Panc1 (cell line): ENCODE measurements around the gene F5.

ENCODE experiments used
- TCF7L2 ChIP-seq: IDR thresholded peaks from 2 replicates; pipeline ENCODE4 v1.6.1; 2011; ENCODE audit warnings: mild to moderate bottlenecking, low read depth, low read length, inconsistent platforms
- TF ChIP-seq, protein P1 (sequence below): fragments of 450-650 bp; IDR thresholded peaks from 2 replicates; pipeline ENCODE4 v1.5.1; 2017; ENCODE audit warnings: mild to moderate bottlenecking

DNA sequence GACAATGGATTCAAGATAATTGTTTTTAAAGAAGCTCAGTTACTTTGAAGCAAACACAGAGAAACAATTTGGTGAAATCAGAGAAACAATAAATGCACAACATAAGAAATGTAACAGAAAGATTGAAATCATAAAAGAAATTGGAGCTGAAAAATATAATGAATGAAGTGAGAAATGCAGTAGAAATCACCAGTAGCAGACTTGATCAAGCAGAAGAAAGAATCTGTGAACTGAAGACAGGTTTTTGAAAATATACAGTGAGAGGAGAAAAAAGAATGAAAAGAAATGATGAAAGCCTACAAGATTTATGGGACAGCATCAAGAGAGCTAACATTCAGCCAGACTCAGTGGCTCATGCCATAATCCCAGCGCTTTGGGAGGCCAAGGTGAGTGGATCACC is 47.9 kb upstream of the F5 start:
- TF ChIP-seq, protein P1, sequence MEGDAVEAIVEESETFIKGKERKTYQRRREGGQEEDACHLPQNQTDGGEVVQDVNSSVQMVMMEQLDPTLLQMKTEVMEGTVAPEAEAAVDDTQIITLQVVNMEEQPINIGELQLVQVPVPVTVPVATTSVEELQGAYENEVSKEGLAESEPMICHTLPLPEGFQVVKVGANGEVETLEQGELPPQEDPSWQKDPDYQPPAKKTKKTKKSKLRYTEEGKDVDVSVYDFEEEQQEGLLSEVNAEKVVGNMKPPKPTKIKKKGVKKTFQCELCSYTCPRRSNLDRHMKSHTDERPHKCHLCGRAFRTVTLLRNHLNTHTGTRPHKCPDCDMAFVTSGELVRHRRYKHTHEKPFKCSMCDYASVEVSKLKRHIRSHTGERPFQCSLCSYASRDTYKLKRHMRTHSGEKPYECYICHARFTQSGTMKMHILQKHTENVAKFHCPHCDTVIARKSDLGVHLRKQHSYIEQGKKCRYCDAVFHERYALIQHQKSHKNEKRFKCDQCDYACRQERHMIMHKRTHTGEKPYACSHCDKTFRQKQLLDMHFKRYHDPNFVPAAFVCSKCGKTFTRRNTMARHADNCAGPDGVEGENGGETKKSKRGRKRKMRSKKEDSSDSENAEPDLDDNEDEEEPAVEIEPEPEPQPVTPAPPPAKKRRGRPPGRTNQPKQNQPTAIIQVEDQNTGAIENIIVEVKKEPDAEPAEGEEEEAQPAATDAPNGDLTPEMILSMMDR = no peak
- no peak for TF ChIP-seq TCF7L2
